Motor neuron (in vitro differentiated cells): ENCODE results near the gene GLIS1. TPM values are rescaled to one million over a fixed set of nuclear protein-coding genes. Genes with fewer than 3 reads are reported as not detected.

Source experiments
- ATAC-seq, 8 experiments: fragments of 200-7000 bp; cut with Tn5 transposase; replicated peaks in 6 of 8; 2 replicates each; pipeline ENCODE4 v1.8.0; 2021; ENCODE audit warnings: mild to moderate bottlenecking in 8 of 8, moderate library complexity in 8 of 8
- H3K27ac ChIP-seq, 2 donors: fragments of 250-450 bp; sonication (Bioruptor Pico); 2 replicates each; pipeline ENCODE4 v1.9.0; 2021; ENCODE audit warnings: antibody characterized with exemption in 2 of 2, mild to moderate bottlenecking in 2 of 2, moderate library complexity in 1 of 2
- H3K4me1 ChIP-seq, 2 donors: fragments of 250-450 bp; sonication (Bioruptor Pico); replicated peaks in 1 of 2; 2 replicates each; pipeline ENCODE4 v1.6.1; 2021; ENCODE audit warnings: antibody characterized with exemption in 2 of 2, mild to moderate bottlenecking in 2 of 2, moderate library complexity in 1 of 2
- H3K4me3 ChIP-seq, 5 donors: fragments of 250-450 bp; sonication (Bioruptor Pico); 2 replicates each; pipeline ENCODE4 v1.9.0; 2021; ENCODE audit warnings: antibody characterized with exemption in 5 of 5, mild to moderate bottlenecking in 5 of 5, moderate library complexity in 4 of 5
- WGBS, 10 experiments: fragments of 450-650 bp; shearing (Covaris generic); methylation state at CpG; one replicate each; pipeline ENCODE4 v1.0.0; 2022; 5-methylcytosine and 5-hydroxymethylcytosine counted together
- in situ Hi-C, 9 experiments: fragments of 400-800 bp; cut with MboI; loops; one replicate each; pipeline ENCODE4 v1.15.0; 2021; ENCODE audit warnings: low sequenced_read_pairs in 9 of 9, low pct_unique_long_range_greater_than_20kb in 2 of 9; ENCODE audit not compliant: unreplicated experiment in 9 of 9
- total RNA-seq, 8 experiments: library from RNA; unstranded; fragments of 300-600 nt; gene quantifications; 2 replicates each; pipeline versions ENCODE4 v1.2.3 to v1.2.4, GENCODE V29; 2022

Gene GLIS1
- total RNA-seq, 8 experiments from 2014 or later = 0.14 to 4.7 (median 0.33) TPM

DNA sequence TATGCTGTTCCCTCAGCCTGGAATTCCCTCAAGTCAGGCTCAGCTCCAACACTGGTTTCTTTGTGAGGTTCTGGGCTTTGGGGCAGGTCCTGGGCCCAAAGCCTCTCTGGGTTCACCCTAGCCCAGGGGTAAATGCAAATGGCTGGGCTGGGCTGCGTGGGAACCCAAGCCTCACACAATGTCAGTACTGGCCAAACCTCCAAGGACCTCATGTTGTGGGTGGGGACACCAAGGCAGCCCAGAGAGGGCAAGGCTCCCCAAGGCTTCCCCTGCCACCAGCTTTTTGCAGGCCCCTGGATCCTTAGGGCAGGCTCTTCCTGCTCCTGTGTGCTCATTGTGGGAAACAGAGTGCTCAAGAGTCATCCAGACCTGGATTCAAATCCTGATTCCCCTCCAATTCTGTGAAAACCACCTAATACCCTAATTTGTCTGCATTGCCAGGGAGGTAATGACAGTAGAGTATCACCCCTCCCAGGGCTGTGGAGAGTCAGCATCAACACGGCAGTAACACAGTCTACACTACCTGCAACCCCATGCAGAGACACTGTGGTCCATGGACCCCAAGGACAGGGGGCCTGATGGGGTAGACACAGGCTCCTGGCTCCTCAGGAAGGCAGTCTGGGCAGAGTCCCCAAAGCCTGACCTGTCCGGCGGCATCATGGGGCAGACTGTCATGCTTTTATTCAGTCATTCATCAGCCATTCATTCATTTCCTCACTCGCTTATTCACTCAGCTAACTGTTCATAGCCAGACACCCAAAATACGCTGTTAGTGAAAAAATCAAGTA, 194.0 kb downstream of the GLIS1 start:
- H3K4me3 ChIP-seq = no peak overlapping the region
- ATAC-seq = peak in 3 of 8 experiments; percentile 32 to 53 (median 47)
- no peak overlapping the region for H3K27ac ChIP-seq
- in situ Hi-C loops = no loop called here
- H3K4me1 ChIP-seq = peaks cover 8 to 15% of the 10 kb centered on the region in 2 donors
- 50 to 100% (median 100%) methylated on average over 1 to 6 of the region's 6 CpGs; no CpG with 5 or more reads in 1 of the 10 experiments for WGBS, 10 experiments

DNA sequence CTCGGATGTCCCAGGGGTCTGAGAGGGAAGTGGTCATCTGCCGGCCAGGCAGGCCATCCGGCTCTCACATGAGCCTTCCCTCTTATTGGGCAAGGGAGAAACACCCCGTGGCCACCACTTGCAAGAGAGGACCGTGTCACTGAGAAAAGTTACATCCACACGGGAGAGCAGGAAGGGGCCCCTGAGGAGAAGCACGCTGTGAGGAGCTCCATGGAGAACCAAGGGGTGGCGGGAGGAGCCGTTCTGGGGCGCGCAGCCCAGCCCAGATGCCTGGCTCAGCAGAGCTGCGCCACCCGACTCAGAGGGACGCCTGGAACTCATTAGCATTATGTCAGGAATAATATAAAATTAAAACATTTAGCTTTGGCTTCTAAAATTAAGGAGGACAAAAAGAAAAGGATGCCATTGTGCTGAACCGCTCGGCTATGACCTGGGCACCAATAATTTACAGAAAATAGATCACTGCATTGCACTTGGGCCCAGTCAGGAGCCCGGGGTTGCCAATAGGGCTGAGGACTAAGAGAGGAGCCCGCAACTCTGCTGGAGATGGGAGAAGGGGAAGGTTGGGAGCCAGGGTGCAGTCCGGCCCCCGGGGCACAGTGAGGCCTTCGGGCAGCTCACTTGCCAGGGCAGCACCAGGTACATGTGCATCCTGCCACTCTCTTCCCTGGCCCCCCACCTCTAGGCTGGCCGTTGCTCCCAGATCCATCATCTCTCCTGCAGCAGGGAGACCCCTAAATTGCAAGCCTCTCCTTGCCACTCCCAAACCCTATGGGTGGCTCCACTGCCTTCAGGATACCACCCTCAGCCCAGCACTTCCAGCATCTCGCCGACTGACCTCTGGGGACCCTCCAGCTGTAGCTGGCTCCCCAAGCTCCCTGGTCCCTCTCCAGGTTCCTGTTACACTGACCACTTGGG, 194.9 kb downstream of the GLIS1 start:
- peak in 3 of 8 experiments; percentile 6 to 45 (median 16) for ATAC-seq
- Histone ChIP-seq H3K4me1 (peaks cover 6 to 8% of the 10 kb centered on the region in 2 donors), H3K27ac (no peak overlapping the region), H3K4me3 (no peak overlapping the region)
- 25 to 100% (median 78%) methylated on average over 2 to 20 of the region's 24 CpGs; no CpG with 5 or more reads in 2 of the 10 experiments for WGBS, 10 experiments
- in situ Hi-C loops = no loop called here

DNA sequence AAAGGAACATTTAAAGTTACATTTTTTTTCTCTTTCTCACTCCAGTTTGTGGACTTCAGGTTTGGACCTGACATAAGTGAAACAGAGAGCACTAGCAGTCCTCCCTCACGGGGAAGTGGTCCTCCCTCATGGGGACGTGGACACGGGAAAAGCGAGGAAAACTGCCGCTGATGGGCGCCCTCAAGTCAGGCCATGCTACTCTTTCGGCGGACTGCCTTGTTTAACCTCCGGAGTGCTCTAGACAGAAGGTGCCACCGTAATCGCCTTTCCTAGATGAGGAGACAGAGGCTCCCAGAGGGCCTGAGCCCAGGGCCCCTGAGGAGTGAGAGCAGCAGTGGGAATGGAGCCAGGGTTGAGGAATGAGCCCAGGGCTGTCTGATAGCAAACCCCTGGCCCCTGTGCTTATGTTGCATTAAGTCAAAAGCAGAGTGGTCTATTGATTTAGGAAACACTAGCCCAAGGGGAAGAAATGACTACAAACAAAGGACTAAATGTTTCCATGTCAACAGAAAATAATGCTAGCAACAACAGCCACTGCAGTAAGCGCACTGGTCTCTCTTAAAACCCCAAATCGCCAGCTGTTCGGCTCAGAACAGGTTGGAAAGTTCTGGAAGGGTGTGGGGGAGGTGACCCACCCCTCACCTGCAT, 195.7 kb downstream of the GLIS1 start:
- H3K4me1 ChIP-seq = peaks cover 6 to 8% of the 10 kb centered on the region in 2 donors
- in situ Hi-C loops = no loop called here
- ATAC-seq = peak in 1 of 8 experiments; percentile 10
- H3K4me3 ChIP-seq = no peak overlapping the region
- no peak overlapping the region for H3K27ac ChIP-seq
- WGBS, 10 experiments = 42 to 92% (median 86%) methylated on average over 6 to 14 of the region's 14 CpGs; no CpG with 5 or more reads in 4 of the 10 experiments

DNA sequence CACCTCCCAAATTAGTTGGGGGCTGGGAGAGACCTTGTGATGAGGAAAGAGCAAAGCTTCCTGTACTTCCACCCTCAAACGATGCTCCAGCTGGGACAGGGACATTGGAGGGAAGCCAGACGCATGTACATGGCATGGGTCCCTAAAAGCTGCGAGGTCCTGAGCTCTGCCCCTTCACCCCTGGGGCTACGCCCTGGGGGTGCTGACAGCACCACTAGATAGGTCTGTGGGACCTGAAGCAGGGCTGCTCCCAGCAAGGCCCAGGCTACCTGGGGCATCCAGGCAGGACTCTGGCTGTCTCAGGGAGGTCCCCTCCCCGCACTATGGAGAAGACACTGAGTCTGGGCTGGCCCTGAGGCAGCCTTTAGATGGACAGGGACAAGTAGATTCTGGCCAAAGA, 196.4 kb downstream of the GLIS1 start:
- in situ Hi-C loops = no loop called here
- Histone ChIP-seq H3K4me1 (peaks cover 6 to 8% of the 10 kb centered on the region in 2 donors), H3K27ac (no peak overlapping the region), H3K4me3 (no peak overlapping the region)
- ATAC-seq = no peak
- 80 to 100% (median 96%) methylated on average over 1 to 3 of the region's 5 CpGs; no CpG with 5 or more reads in 6 of the 10 experiments for WGBS, 10 experiments

DNA sequence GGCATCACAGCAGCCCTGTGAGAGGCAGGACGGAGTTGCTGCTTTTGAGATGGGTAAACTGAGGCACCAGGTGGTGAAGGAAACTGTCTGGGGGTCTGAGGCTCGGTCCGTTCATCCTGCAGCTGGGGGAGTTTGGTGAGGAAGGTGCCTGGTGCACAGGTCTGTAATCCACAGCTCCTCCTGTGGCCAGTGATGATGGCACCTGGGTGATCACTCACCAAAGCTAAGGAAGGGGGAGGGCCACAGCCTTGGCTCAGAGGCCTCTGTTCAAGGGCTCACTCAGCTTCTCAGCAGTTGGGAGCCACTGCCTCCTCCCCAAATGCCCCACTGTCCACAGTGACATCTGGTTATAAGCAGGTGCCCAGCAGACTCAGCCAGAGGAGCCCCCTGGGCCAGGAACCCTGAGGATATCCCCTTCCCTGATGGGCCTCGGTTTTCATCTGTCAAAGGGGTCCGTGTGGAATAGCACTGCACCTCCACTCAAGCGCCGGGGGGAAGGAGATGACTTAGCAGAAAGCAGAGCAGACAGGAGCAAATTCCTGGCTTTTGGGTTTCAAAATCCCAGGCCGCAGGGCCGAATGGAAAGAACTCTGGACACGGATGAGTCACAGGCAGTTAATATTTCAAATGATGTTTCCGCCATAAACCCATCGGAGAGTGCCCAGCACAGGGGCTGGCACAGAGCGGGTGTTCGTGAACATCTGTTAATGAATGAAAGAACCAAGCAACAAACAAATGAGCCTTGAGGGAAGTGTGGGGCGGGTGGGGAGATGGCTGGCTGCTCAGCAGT, 197.0 kb downstream of the GLIS1 start:
- in situ Hi-C loops = no loop called here
- Histone ChIP-seq H3K4me3 (no peak overlapping the region), H3K4me1 (peaks cover 7 to 8% of the 10 kb centered on the region in 2 donors), H3K27ac (no peak overlapping the region)
- whole genome bisulfite sequencing, 10 experiments = 67 to 93% (median 88%) methylated on average over 1 to 13 of the region's 15 CpGs; no CpG with 5 or more reads in 4 of the 10 experiments
- ATAC-seq = peak; percentile 33 to 75 (median 52)

DNA sequence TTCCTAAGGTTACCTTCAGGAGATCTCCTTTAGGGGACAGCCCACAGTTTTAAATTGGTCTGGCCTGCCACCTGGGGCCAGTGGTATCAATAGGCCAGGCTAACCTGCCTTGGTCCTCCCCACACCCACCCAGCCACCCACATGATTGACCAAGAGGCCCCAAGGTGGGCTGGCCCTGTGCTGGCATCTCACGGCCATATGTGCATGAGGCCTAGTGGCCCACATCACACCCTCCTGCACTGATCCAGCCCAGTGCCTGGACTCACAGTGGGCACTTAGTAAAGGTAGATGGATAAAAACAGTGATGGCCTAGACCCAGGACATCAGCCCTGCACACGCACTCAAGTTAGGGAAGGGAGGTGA, 197.7 kb downstream of the GLIS1 start:
- Histone ChIP-seq H3K27ac (no peak overlapping the region), H3K4me1 (peaks cover 8 to 10% of the 10 kb centered on the region in 2 donors), H3K4me3 (no peak overlapping the region)
- no peak for ATAC-seq
- 80 to 100% (median 100%) methylated on average over 1 of the region's 2 CpGs; no CpG with 5 or more reads in 7 of the 10 experiments for WGBS, 10 experiments
- in situ Hi-C loops = no loop called here

DNA sequence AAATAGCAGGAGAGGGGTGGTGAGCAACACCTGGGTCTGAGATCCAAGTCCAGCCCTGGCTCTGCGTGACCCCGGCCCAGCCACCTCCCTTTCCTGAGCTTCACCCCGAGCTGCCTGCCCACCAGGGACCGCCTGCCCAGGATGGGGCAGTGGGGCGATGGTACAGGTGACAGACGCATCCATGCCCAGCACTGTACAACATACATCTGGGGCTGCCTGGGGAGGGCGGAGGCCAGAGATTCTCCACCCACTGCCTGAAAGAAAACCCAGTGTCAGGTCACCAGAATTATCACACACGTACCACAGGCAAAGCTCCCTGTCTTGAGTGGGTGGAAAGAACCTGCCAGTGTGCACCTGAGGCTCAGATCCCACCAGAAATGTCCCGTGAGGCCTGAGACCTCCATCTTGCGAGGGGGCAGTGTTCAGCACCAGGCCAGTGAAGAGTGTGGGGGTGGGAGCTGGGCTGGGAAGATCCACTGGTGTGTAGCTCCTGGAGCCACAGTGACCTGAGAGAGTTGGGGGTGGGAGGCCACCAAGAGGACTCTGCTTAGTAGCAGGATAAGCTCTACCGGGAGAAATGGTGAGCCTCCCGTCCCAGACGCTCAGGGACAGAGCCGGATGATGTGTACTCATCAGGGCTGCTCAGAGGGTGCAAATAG, 198.2 kb downstream of the GLIS1 start:
- ATAC-seq = no peak
- Histone ChIP-seq H3K4me1 (peaks cover 8 to 14% of the 10 kb centered on the region in 2 donors), H3K27ac (no peak overlapping the region), H3K4me3 (no peak overlapping the region)
- WGBS, 10 experiments = 88 to 100% (median 89%) methylated on average over 2 to 11 of the region's 14 CpGs; no CpG with 5 or more reads in 7 of the 10 experiments
- in situ Hi-C loops = no loop called here

DNA sequence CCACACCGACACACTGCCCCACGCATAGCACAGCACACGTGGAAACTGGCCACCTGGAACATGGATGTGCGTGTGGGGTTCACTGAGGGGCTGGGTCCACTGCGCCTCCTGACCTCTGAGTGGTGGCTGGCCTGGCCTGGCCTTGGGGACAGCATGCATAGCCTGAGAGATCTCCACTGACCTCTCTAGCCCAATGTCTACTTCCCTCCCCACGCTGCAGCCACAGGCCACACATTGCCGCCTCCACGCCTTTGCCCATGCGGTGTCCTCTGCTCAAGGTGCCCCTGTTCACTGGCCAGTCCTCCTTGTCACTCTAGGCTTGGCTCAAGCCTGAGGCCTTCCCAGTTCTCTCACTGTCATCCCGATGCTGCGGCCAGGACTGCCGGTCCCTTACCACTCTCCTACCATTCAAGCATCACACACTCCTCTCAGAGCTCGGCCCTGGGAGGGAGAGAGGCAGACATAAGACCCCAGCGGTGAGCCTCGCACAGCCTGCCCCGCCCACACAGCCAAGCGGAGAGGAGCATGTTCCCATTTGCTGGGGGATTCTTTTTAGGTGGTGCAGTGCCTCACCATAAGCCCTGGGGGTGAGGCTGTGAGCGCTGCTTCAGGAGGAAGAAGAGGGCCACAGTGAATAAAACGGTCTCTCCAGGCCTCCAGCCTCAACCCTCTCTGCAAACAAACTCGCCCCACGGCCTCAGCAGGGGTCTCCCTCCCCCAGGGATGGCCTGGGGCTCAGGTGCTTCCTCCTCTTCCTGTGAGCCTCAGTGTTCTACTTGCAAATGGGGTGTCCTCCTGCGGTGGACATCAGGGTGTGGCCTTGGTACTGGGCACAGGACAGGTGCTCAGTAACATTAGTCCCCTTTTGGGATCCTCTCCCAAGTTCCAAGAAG, 199.0 kb downstream of the GLIS1 start:
- Histone ChIP-seq H3K4me1 (peaks cover 8 to 15% of the 10 kb centered on the region in 2 donors), H3K4me3 (no peak overlapping the region), H3K27ac (no peak overlapping the region)
- in situ Hi-C loops = no loop called here
- WGBS, 10 experiments = 78 to 90% (median 80%) methylated on average over 2 to 19 of the region's 22 CpGs; no CpG with 5 or more reads in 4 of the 10 experiments
- no peak for ATAC-seq

DNA sequence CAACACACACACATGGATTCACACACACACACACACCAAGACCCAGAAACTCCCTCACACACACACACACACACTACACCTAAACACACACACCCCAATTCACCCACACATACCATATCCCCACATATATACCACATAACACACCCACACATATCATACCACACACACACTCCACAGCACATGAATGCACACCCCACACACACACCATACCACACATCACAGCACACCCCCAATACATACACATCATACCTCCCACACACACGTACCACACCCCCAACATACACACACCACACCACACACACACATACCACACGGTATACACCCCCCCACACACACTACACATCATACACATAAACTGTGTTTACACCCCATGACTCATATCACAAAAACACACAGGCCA, 199.7 kb downstream of the GLIS1 start:
- 83 to 100% (median 86%) methylated on average over 1 of the region's 2 CpGs; no CpG with 5 or more reads in 7 of the 10 experiments for WGBS, 10 experiments
- in situ Hi-C loops = no loop called here

DNA sequence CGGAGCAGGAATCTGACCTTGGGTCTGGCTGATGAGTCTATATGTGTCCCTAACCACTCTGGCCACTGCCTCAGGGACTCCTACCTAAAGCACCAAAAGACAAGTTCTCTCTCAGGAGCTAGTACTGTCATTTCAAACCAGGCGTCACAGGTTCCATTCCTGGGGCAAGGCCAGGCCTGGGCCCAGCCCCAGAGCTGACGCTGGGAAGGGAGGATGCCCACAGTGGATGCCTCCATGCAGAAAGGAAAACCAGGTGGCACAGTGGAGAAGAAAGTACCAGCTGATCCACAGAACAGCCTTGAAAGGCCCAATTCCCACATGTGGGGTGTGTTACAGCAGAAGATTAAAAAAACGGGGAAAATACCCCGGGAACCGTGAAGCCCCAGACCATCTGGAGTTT, 202.4 kb downstream of the GLIS1 start:
- no peak overlapping the region for H3K4me3 ChIP-seq
- H3K27ac ChIP-seq = no peak overlapping the region
- H3K4me1 ChIP-seq = peaks cover 0 to 9% of the 10 kb centered on the region in 2 donors
- in situ Hi-C loops = no loop called here
- no peak for ATAC-seq
- 59 to 90% (median 85%) methylated on average over 2 to 6 of the region's 6 CpGs; no CpG with 5 or more reads in 4 of the 10 experiments for WGBS, 10 experiments

More for the DNA sequence above, 199.7 kb downstream of the GLIS1 start:
- ATAC-seq = no peak
- peaks cover 8 to 15% of the 10 kb centered on the region in 2 donors for H3K4me1 ChIP-seq
- no peak overlapping the region for H3K27ac ChIP-seq
- H3K4me3 ChIP-seq = no peak overlapping the region

DNA sequence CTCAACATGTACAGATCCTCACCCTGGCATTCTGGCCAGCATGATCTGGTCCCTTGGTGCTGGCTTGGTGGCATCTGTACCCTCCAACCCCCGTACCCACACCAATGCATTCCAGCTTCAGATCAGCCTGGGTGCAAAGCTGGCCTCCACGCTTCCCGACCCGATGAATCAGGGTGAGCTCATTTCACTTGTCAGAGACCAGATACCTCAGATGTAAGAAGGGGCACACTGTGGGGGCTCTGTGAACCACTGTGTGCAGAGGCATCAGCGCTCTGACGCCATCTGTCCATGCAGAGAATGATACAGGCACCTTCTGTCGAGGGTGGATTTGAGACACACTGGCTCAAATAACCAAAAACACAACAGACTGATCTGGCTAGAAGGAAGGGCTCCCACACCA, 203.1 kb downstream of the GLIS1 start:
- in situ Hi-C loops = no loop called here
- ATAC-seq = peak in 5 of 8 experiments; percentile 57 to 71 (median 61)
- WGBS, 10 experiments = 0 to 79% (median 73%) methylated on average over 1 to 7 of the region's 7 CpGs; no CpG with 5 or more reads in 3 of the 10 experiments

More for the DNA sequence above, 203.1 kb downstream of the GLIS1 start:
- Histone ChIP-seq H3K4me1 (peaks cover 0 to 9% of the 10 kb centered on the region in 2 donors), H3K27ac (no peak overlapping the region), H3K4me3 (no peak overlapping the region)
